Measurements from ENCODE around the gene MIOS. TPM values are rescaled to one million over a fixed set of nuclear protein-coding genes. Genes with fewer than 3 reads are reported as not detected.

MIOS gene
- total and polyA plus RNA-seq, 2 of the 8 experiments (the other 6 are each of a cell fraction or from before 2014, with no cell fraction given) = 15.5 to 50.7 TPM

GRCh38 chr7:7519056-7519455, 47.6 kb upstream of the MIOS start:
- CTCF ChIA-PET (ENCODE audit: partially characterized antibody) = no interaction called here
- no peak overlapping the region for H3K4ac ChIP-seq (replicated peaks; ENCODE audit: insufficient read length, low read depth, low read length)
- H3K4me1 ChIP-seq (replicated peaks in 1 of 4; ENCODE audit: control insufficient read depth in 3 of 4, insufficient read depth in 4 of 4, low read length in 3 of 4) = no peaks in the 10 kb centered on the region
- no peak overlapping the region for H3K23ac ChIP-seq (ENCODE audit: insufficient read length)
- no peak overlapping the region for H4K8ac ChIP-seq (ENCODE audit: extremely low read depth, insufficient read depth, low read length)
- no peak overlapping the region for H4K91ac ChIP-seq (replicated peaks; ENCODE audit: insufficient read length, low read length)
- no peak overlapping the region for H3K4me2 ChIP-seq (ENCODE audit: insufficient read depth in 1 of 2, low read depth in 2 of 2, low read length in 2 of 2)
- H2AK5ac ChIP-seq (ENCODE audit: low read depth, low read length) = no peak overlapping the region
- no peak overlapping the region for H2BK20ac ChIP-seq (ENCODE audit: low read length)
- no peak overlapping the region for H2BK5ac ChIP-seq (ENCODE audit: low read depth, low read length)
- POLR2A ChIA-PET (ENCODE audit: partially characterized antibody) = no interaction called here
- H3K9me3 ChIP-seq (ENCODE audit: insufficient read depth in 2 of 2, low read depth in 1 of 2, low read length in 1 of 2) = no peaks in the 10 kb centered on the region
- no peaks in the 10 kb centered on the region for H3K23me2 ChIP-seq (ENCODE audit: low read depth, low read length)
- no peak overlapping the region for H3K18ac ChIP-seq (ENCODE audit: extremely low read depth, low read length)
- TF ChIP-seq SIX5 (IDR thresholded peaks at IDR 0.05; ENCODE audit: low read depth, low read length) (no peak), FOSL1 (IDR thresholded peaks at IDR 0.05; ENCODE audit: insufficient read depth, low read depth, low read length) (no peak), USF2 (IDR thresholded peaks at IDR 0.05; ENCODE audit: low read length) (no peak), CEBPB (IDR thresholded peaks at IDR 0.05; ENCODE audit: low read depth, low read length) (no peak)
- H2BK120ac ChIP-seq (replicated peaks; ENCODE audit: low read depth, low read length) = no peak overlapping the region
- WGBS, 2 experiments (ENCODE audit: extremely low coverage in 1 of 2, insufficient coverage in 1 of 2, insufficient read length in 1 of 2, insufficient replicate concordance in 2 of 2, low coverage in 1 of 2, low lambda C conversion rate in 2 of 2, missing lambda C conversion rate in 1 of 2) = 94% methylated on average over 2 of the region's 2 CpGs; no CpG with 5 or more reads in 1 of the 2 experiments
- H3K27me3 ChIP-seq (replicated peaks in 1 of 4; ENCODE audit: control insufficient read depth in 3 of 4, extremely low read depth in 1 of 4, insufficient read depth in 3 of 4, low read length in 3 of 4) = no peaks in the 10 kb centered on the region
- no peak overlapping the region for H2BK12ac ChIP-seq (ENCODE audit: low read depth, low read length)
- no peak overlapping the region for H2BK15ac ChIP-seq (ENCODE audit: low read length)
- no peak overlapping the region for H3K56ac ChIP-seq (replicated peaks; ENCODE audit: insufficient read length, low read depth, low read length)
- H3K9ac ChIP-seq (replicated peaks in 1 of 4; ENCODE audit: extremely low read depth in 1 of 4, low read depth in 3 of 4, low read length in 3 of 4) = no peak overlapping the region
- no peaks in the 10 kb centered on the region for H4K20me1 ChIP-seq (replicated peaks in 1 of 2; ENCODE audit: control insufficient read depth in 1 of 2, insufficient read depth in 2 of 2, low read length in 2 of 2)
- no peak overlapping the region for H3K27ac ChIP-seq (ENCODE audit: low read depth, low read length)
- no peaks in the 10 kb centered on the region for H3K36me3 ChIP-seq (ENCODE audit: control insufficient read depth in 2 of 4, insufficient read depth in 4 of 4, low read length in 3 of 4)
- H3K79me2 ChIP-seq (ENCODE audit: control insufficient read depth in 1 of 2, insufficient read depth in 2 of 2, low read length in 2 of 2) = no peaks in the 10 kb centered on the region
- H3K4me3 ChIP-seq (ENCODE audit: extremely low read depth in 1 of 4, insufficient read depth in 2 of 4, low read depth in 3 of 4, low read length in 4 of 4) = no peak overlapping the region
- H2AFZ ChIP-seq (ENCODE audit: low read length) = no peak overlapping the region
- H3K79me1 ChIP-seq (ENCODE audit: low read depth, low read length) = no peaks in the 10 kb centered on the region
- H3K14ac ChIP-seq (ENCODE audit: insufficient read length) = no peak overlapping the region
- FAIRE-seq (no peak), DNase-seq (ENCODE audit: low read depth in 1 of 2, low spot score in 2 of 2) (no peak)
- H4K5ac ChIP-seq (ENCODE audit: insufficient read length, low read depth, low read length) = no peak overlapping the region

Measured in H1 (cell line).